ENCODE results near the gene RPS6KA2. TPM values are rescaled to one million over a fixed set of nuclear protein-coding genes. Genes with fewer than 3 reads are reported as not detected.
A peak's percentile ranks its signal among the peaks of the same experiment; 100 is the strongest.

RPS6KA2 gene
- polyA plus RNA-seq (2013, experiment 1 of 2), result 16.5 TPM
- polyA plus RNA-seq (2013, experiment 2 of 2), result 13.6 TPM

DNA sequence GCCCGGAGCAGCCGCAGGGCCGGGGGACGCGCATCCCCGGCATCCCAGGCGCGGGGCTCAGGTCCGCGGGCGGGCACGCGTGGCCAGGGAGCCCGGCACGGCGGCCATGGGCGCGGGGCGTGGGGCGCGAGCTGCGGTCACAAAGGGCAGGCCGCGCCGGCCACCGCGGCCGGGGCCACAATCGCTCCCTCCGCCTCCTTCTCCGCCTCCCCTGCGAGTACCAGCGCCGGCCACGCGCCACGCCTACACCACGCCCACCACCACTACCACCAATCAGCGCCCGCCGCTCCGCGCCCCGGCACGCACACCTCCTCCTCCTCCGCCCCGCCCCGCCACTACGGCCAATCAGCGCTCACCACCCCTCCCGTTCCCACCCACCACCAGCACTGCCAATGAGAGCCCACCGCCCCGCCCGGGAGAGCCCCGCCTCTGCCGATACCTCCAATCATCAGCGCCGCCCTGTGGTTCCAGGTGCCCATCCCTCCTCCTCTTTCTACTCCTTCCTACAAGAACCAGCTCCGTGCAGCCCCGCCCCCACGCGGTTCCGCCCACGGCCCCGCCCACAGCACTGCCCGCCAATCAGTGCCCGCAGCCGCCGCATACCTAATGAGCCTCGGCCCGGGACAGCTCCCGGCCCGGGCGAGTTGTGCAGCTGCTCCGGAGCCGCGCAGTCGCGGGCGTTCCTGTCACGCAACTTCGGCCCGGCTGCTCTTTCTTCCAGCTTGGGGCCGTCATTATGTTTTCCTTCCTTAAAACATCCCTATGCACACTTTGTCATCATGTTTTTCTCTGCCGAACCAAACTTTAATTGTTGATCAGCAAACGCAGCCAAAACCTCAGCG, at the start of gene RPS6KA2:
Gene RPS6KA2, minus strand, starts transcription at position 219 of the 842 bp plus-strand sequence. CDS start 232 bp downstream, outside the sequence.
- WGBS, 2 experiments (ENCODE audit: insufficient coverage in 2 of 2), result 0% methylated on average over 58 to 69 of the region's 87 CpGs
- H3K4me1 ChIP-seq (ENCODE audit: control insufficient read depth, insufficient read depth, low read length, poor library complexity, severe bottlenecking), result peaks cover 14% of the 10 kb centered on the region
- no peaks in the 10 kb centered on the region for H3K36me3 ChIP-seq (ENCODE audit: control insufficient read depth, insufficient read depth, low read length)
- H3K4me3 ChIP-seq (ENCODE audit: extremely low read depth, insufficient read depth, low read length, poor library complexity, severe bottlenecking), result peak within 1 kb of the TSS; percentile 75
- no peaks in the 10 kb centered on the region for H3K9me3 ChIP-seq (ENCODE audit: control insufficient read depth, low read length)
- H3K27ac ChIP-seq (ENCODE audit: low read depth, low read length, severe bottlenecking), result peak within 1 kb of the TSS; percentile 97

- 93 to 95% methylated on average over 14 of the region's 14 CpGs for WGBS, 2 experiments (ENCODE audit: insufficient coverage in 2 of 2)
- Histone ChIP-seq H3K4me1 (ENCODE audit: control insufficient read depth, insufficient read depth, low read length, poor library complexity, severe bottlenecking) (peaks cover 13% of the 10 kb centered on the region), H3K4me3 (ENCODE audit: extremely low read depth, insufficient read depth, low read length, poor library complexity, severe bottlenecking) (no peak overlapping the region), H3K27ac (ENCODE audit: low read depth, low read length, severe bottlenecking) (no peak overlapping the region), H3K36me3 (ENCODE audit: control insufficient read depth, insufficient read depth, low read length) (no peaks in the 10 kb centered on the region), H3K9me3 (ENCODE audit: control insufficient read depth, low read length) (peaks cover 4% of the 10 kb centered on the region)
Observed at GRCh38 chr6:166676270-166676860, 49.3 kb upstream of the RPS6KA2 start.

DNA sequence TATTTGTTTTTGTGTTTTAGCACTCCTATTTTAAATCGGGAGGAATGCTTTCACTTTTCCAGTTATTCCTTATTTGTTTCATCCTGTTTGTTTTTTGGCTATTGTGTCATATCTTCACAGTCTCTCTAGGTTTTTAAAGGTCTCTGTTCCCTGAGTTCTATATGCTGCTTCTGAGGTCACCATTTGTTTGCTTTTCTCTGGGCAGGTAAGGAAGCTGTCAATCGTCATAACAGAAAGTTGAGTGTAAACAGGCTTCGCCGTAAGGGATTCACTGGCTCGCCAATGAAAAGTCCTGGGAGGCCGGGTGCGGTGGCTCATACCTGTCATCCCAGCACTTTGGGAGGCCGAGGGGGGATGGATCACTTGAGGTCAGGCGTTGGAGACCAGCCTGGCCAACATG, 48.7 kb upstream of the RPS6KA2 start:
- 83 to 98% methylated on average over 8 of the region's 9 CpGs for WGBS, 2 experiments (ENCODE audit: insufficient coverage in 2 of 2)
- no peaks in the 10 kb centered on the region for H3K36me3 ChIP-seq (ENCODE audit: control insufficient read depth, insufficient read depth, low read length)
- peaks cover 15% of the 10 kb centered on the region for H3K4me1 ChIP-seq (ENCODE audit: control insufficient read depth, insufficient read depth, low read length, poor library complexity, severe bottlenecking)
- no peak overlapping the region for H3K4me3 ChIP-seq (ENCODE audit: extremely low read depth, insufficient read depth, low read length, poor library complexity, severe bottlenecking)
- H3K9me3 ChIP-seq (ENCODE audit: control insufficient read depth, low read length), result peaks cover 4% of the 10 kb centered on the region
- no peak overlapping the region for H3K27ac ChIP-seq (ENCODE audit: low read depth, low read length, severe bottlenecking)

- 87 to 100% methylated on average over 3 to 5 of the region's 6 CpGs for WGBS, 2 experiments (ENCODE audit: insufficient coverage in 2 of 2)
- H3K27ac ChIP-seq (ENCODE audit: low read depth, low read length, severe bottlenecking), result no peak overlapping the region
- H3K4me3 ChIP-seq (ENCODE audit: extremely low read depth, insufficient read depth, low read length, poor library complexity, severe bottlenecking), result no peak overlapping the region
- peaks cover 15% of the 10 kb centered on the region for H3K4me1 ChIP-seq (ENCODE audit: control insufficient read depth, insufficient read depth, low read length, poor library complexity, severe bottlenecking)
- peaks cover 4% of the 10 kb centered on the region for H3K9me3 ChIP-seq (ENCODE audit: control insufficient read depth, low read length)
- H3K36me3 ChIP-seq (ENCODE audit: control insufficient read depth, insufficient read depth, low read length), result no peaks in the 10 kb centered on the region
Observed at GRCh38 chr6:166673309-166673708, 46.3 kb upstream of the RPS6KA2 start.

- Histone ChIP-seq H3K9me3 (ENCODE audit: control insufficient read depth, low read length) (no peaks in the 10 kb centered on the region), H3K4me3 (ENCODE audit: extremely low read depth, insufficient read depth, low read length, poor library complexity, severe bottlenecking) (no peak overlapping the region), H3K36me3 (ENCODE audit: control insufficient read depth, insufficient read depth, low read length) (no peaks in the 10 kb centered on the region), H3K4me1 (ENCODE audit: control insufficient read depth, insufficient read depth, low read length, poor library complexity, severe bottlenecking) (peaks cover 9% of the 10 kb centered on the region), H3K27ac (ENCODE audit: low read depth, low read length, severe bottlenecking) (no peak overlapping the region)
- WGBS, 2 experiments (ENCODE audit: insufficient coverage in 2 of 2), result 86 to 90% methylated on average over 10 of the region's 14 CpGs
Observed at GRCh38 chr6:166672624-166673206, 45.7 kb upstream of the RPS6KA2 start.

- Histone ChIP-seq H3K27ac (ENCODE audit: low read depth, low read length, severe bottlenecking) (no peak overlapping the region), H3K4me1 (ENCODE audit: control insufficient read depth, insufficient read depth, low read length, poor library complexity, severe bottlenecking) (peaks cover 9% of the 10 kb centered on the region), H3K4me3 (ENCODE audit: extremely low read depth, insufficient read depth, low read length, poor library complexity, severe bottlenecking) (no peak overlapping the region), H3K9me3 (ENCODE audit: control insufficient read depth, low read length) (no peaks in the 10 kb centered on the region), H3K36me3 (ENCODE audit: control insufficient read depth, insufficient read depth, low read length) (no peaks in the 10 kb centered on the region)
- 79 to 83% methylated on average over 10 to 11 of the region's 12 CpGs for WGBS, 2 experiments (ENCODE audit: insufficient coverage in 2 of 2)
Observed at GRCh38 chr6:166672146-166672545, 45.1 kb upstream of the RPS6KA2 start.

GRCh38 chr6:166671434-166672081, 44.5 kb upstream of the RPS6KA2 start:
- H3K4me1 ChIP-seq (ENCODE audit: control insufficient read depth, insufficient read depth, low read length, poor library complexity, severe bottlenecking), result peaks cover 9% of the 10 kb centered on the region
- H3K27ac ChIP-seq (ENCODE audit: low read depth, low read length, severe bottlenecking), result no peak overlapping the region
- 55 to 64% methylated on average over 7 of the region's 13 CpGs for WGBS, 2 experiments (ENCODE audit: insufficient coverage in 2 of 2)
- no peaks in the 10 kb centered on the region for H3K36me3 ChIP-seq (ENCODE audit: control insufficient read depth, insufficient read depth, low read length)
- no peaks in the 10 kb centered on the region for H3K9me3 ChIP-seq (ENCODE audit: control insufficient read depth, low read length)
- no peak overlapping the region for H3K4me3 ChIP-seq (ENCODE audit: extremely low read depth, insufficient read depth, low read length, poor library complexity, severe bottlenecking)

DNA sequence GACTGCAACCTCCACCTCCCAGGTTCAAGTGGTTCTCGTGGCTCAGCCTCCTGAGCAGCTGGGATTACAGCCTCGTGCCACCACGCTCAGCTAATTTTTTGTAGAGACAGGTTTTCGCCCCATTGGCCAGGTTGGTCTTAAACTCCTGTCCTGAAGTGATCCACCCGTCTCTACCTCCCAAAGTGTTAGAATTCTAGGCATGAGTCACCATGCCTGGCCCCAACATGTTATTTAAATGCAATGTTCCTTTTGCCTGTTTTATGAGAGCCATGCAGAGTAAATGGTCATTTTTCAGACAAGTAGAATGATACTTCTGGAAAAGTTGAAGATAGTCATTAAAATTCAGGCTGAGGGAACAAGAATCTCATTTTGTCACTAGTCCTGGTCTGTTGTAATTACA, 43.8 kb upstream of the RPS6KA2 start:
- WGBS, 2 experiments (ENCODE audit: insufficient coverage in 2 of 2), result 89 to 96% methylated on average over 5 of the region's 5 CpGs
- no peaks in the 10 kb centered on the region for H3K36me3 ChIP-seq (ENCODE audit: control insufficient read depth, insufficient read depth, low read length)
- H3K4me3 ChIP-seq (ENCODE audit: extremely low read depth, insufficient read depth, low read length, poor library complexity, severe bottlenecking), result no peak overlapping the region
- H3K27ac ChIP-seq (ENCODE audit: low read depth, low read length, severe bottlenecking), result no peak overlapping the region
- H3K9me3 ChIP-seq (ENCODE audit: control insufficient read depth, low read length), result no peaks in the 10 kb centered on the region
- H3K4me1 ChIP-seq (ENCODE audit: control insufficient read depth, insufficient read depth, low read length, poor library complexity, severe bottlenecking), result peaks cover 9% of the 10 kb centered on the region

DNA sequence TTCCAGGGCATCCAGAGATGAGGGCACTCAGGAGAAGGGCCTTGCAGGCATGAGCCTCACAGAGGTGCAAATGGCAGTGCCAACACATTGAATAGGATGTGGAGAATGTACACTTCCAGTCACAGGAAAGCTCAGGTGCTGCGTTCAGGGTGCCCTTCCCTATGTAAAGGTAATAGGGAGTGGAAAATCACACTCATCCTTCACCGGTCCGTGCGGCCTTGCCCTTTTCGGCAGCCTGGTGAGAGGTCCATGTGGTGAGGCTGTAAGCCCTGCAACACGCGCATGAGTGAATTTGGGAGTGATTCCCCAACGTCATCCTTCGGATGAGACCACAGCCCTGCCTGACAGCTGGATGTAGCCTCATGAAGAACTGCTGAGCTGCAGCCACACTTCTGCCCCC, 43.0 kb upstream of the RPS6KA2 start:
- Histone ChIP-seq H3K4me1 (ENCODE audit: control insufficient read depth, insufficient read depth, low read length, poor library complexity, severe bottlenecking) (peaks cover 9% of the 10 kb centered on the region), H3K36me3 (ENCODE audit: control insufficient read depth, insufficient read depth, low read length) (no peaks in the 10 kb centered on the region), H3K4me3 (ENCODE audit: extremely low read depth, insufficient read depth, low read length, poor library complexity, severe bottlenecking) (no peak overlapping the region), H3K27ac (ENCODE audit: low read depth, low read length, severe bottlenecking) (no peak overlapping the region), H3K9me3 (ENCODE audit: control insufficient read depth, low read length) (no peaks in the 10 kb centered on the region)
- 90 to 98% methylated on average over 5 to 7 of the region's 9 CpGs for WGBS, 2 experiments (ENCODE audit: insufficient coverage in 2 of 2)

- H3K4me1 ChIP-seq (ENCODE audit: control insufficient read depth, insufficient read depth, low read length, poor library complexity, severe bottlenecking), result peaks cover 9% of the 10 kb centered on the region
- H3K4me3 ChIP-seq (ENCODE audit: extremely low read depth, insufficient read depth, low read length, poor library complexity, severe bottlenecking), result no peak overlapping the region
- 87 to 90% methylated on average over 16 to 18 of the region's 18 CpGs for WGBS, 2 experiments (ENCODE audit: insufficient coverage in 2 of 2)
- no peak overlapping the region for H3K27ac ChIP-seq (ENCODE audit: low read depth, low read length, severe bottlenecking)
- no peaks in the 10 kb centered on the region for H3K9me3 ChIP-seq (ENCODE audit: control insufficient read depth, low read length)
- no peaks in the 10 kb centered on the region for H3K36me3 ChIP-seq (ENCODE audit: control insufficient read depth, insufficient read depth, low read length)
Observed at GRCh38 chr6:166667796-166668610, 41.0 kb upstream of the RPS6KA2 start.
